Fibroblast of lung (primary cell): ENCODE results near the gene SERPIND1. TPM values are rescaled to one million over a fixed set of nuclear protein-coding genes. Genes with fewer than 3 reads are reported as not detected.
"Not testable (repeated sequence)": the region's sequence is repeated elsewhere in the genome, so short reads cannot be mapped to it uniquely, and the experiment has no call there.

Experiments
- DNase-seq, 2 donors: peaks; one replicate each; pipeline versions ENCODE4 v3.0.0 to v3.0.0-alpha.2; 2010; ENCODE audit warnings: low read depth in 2 of 2
- H2AFZ ChIP-seq: 2 replicates; pipeline ENCODE4 v1.5.1; 2012; ENCODE audit warnings: low read length, control low read depth, inconsistent platforms
- H3K27ac ChIP-seq: 2 replicates; pipeline ENCODE4 v1.5.1; 2011; ENCODE audit warnings: low read length, control low read depth; ENCODE audit not compliant: insufficient read depth
- H3K27me3 ChIP-seq: 2 replicates; pipeline ENCODE4 v1.5.1; 2011; ENCODE audit warnings: mild to moderate bottlenecking, low read length; ENCODE audit not compliant: control insufficient read depth, insufficient read depth
- H3K36me3 ChIP-seq: 2 replicates; pipeline ENCODE4 v1.5.1; 2011; ENCODE audit warnings: low read length; ENCODE audit not compliant: control insufficient read depth, insufficient read depth
- H3K4me1 ChIP-seq: 2 replicates; pipeline ENCODE4 v1.5.1; 2011; ENCODE audit warnings: low read length; ENCODE audit not compliant: control insufficient read depth, insufficient read depth; ENCODE audit errors: extremely low read depth
- H3K4me2 ChIP-seq: 2 replicates; pipeline ENCODE4 v1.5.1; 2011; ENCODE audit warnings: low read length, control low read depth; ENCODE audit not compliant: insufficient read depth; ENCODE audit errors: extremely low read depth
- H3K4me3 ChIP-seq, 4 experiments: fragments of 200-600 bp in 1 of 4; sonication (generic) in 1 of 4; replicated peaks in 1 of 4; 2 replicates each; pipeline ENCODE4 v1.5.1; 2011 to 2016; ENCODE audit warnings: low read length in 4 of 4, low read depth in 3 of 4, mild to moderate bottlenecking in 3 of 4, control low read depth in 2 of 4, inconsistent platforms in 1 of 4, mixed read lengths in 1 of 4; ENCODE audit not compliant: insufficient read depth in 1 of 4; ENCODE audit errors: control extremely low read depth in 1 of 4
- H3K79me2 ChIP-seq: 2 replicates; pipeline ENCODE4 v1.5.1; 2012; ENCODE audit warnings: mild to moderate bottlenecking, low read length, inconsistent platforms; ENCODE audit not compliant: control insufficient read depth, insufficient read depth
- H3K9ac ChIP-seq: 2 replicates; pipeline ENCODE4 v1.5.1; 2011; ENCODE audit warnings: mild to moderate bottlenecking, low read length, control low read depth; ENCODE audit not compliant: insufficient read depth
- H3K9me3 ChIP-seq: 2 replicates; pipeline ENCODE4 v1.5.1; 2012; ENCODE audit warnings: low read depth, low read length; ENCODE audit not compliant: control insufficient read depth, insufficient read depth
- H4K20me1 ChIP-seq: 2 replicates; pipeline ENCODE4 v1.5.1; 2011; ENCODE audit warnings: low read length; ENCODE audit not compliant: control insufficient read depth, insufficient read depth; ENCODE audit errors: extremely low read depth
- CTCF ChIP-seq, 2 donors: IDR thresholded peaks in 1 of 2; conservative IDR thresholded peaks in 1 of 2; 1 replicate in 1 of 2; 2 replicates in 1 of 2; pipeline ENCODE4 v1.5.1; 2011 to 2012; ENCODE audit warnings: low read length in 2 of 2, control low read depth in 1 of 2, inconsistent platforms in 1 of 2, low read depth in 1 of 2, mild to moderate bottlenecking in 1 of 2
- EZH2 ChIP-seq: IDR thresholded peaks from 2 replicates; pipeline ENCODE4 v1.5.1; 2012; ENCODE audit warnings: low read length, control low read depth, mild to moderate bottlenecking; ENCODE audit errors: missing control alignments
- polyA plus RNA-seq, 2 donors: library from polyadenylated mRNA; depleted of rRNA in 1 of 2; stranded (reverse) in 1 of 2; unstranded in 1 of 2; fragments of >200 nt; gene quantifications; 2 replicates each; pipeline ENCODE4 v1.2.1, GENCODE V29; 2011 to 2012; ENCODE audit warnings: missing spikeins in 1 of 2
- total RNA-seq: library from RNA; depleted of rRNA; stranded (reverse); fragments of >200 nt; gene quantifications from 2 replicates; pipeline ENCODE4 v1.2.1, GENCODE V29; 2014

Gene SERPIND1
- total and polyA plus RNA-seq, 2 donors (not counting 1 experiment from before 2014, with no cell fraction given): 0.03 TPM; not detected in 1

- DNase-seq: no peak
- no peaks in the 10 kb centered on the region for H4K20me1 ChIP-seq
- no peak overlapping the region for H3K27ac ChIP-seq
- H3K27me3 ChIP-seq: no peaks in the 10 kb centered on the region
- no peak overlapping the region for H2AFZ ChIP-seq
- H3K4me2 ChIP-seq: no peak overlapping the region
- H3K9ac ChIP-seq: no peak overlapping the region
- H3K4me1 ChIP-seq: no peaks in the 10 kb centered on the region
- H3K36me3 ChIP-seq: peaks cover 6% of the 10 kb centered on the region
- H3K4me3 ChIP-seq: no peak overlapping the region
- H3K79me2 ChIP-seq: no peaks in the 10 kb centered on the region
- no peaks in the 10 kb centered on the region for H3K9me3 ChIP-seq
- TF ChIP-seq EZH2: no peak
- TF ChIP-seq CTCF (conservative IDR thresholded peaks at IDR 0.05 in 1 of 2, IDR thresholded peaks at IDR 0.05 in 1 of 2; ENCODE audit: low read depth in 1 of 2, low read length in 2 of 2): no peak
Measured at GRCh38 chr22:20819471-20819870, 45.6 kb downstream of the SERPIND1 start.

- not testable (repeated sequence) for H3K9ac ChIP-seq, H2AFZ ChIP-seq, H3K4me3 ChIP-seq, H3K79me2 ChIP-seq, H3K27ac ChIP-seq, H3K36me3 ChIP-seq, H3K9me3 ChIP-seq, DNase-seq, H3K27me3 ChIP-seq, H3K4me2 ChIP-seq, H4K20me1 ChIP-seq, H3K4me1 ChIP-seq
Measured at GRCh38 chr22:20821717-20822239, 47.9 kb downstream of the SERPIND1 start.

GRCh38 chr22:20822240-20822639 is 48.3 kb downstream of the SERPIND1 start:
- H3K27ac ChIP-seq: no peak overlapping the region
- no peak overlapping the region for H3K4me2 ChIP-seq
- H2AFZ ChIP-seq: no peak overlapping the region
- H4K20me1 ChIP-seq: no peaks in the 10 kb centered on the region
- H3K4me3 ChIP-seq: no peak overlapping the region
- no peaks in the 10 kb centered on the region for H3K79me2 ChIP-seq
- no peak for DNase-seq
- no peaks in the 10 kb centered on the region for H3K9me3 ChIP-seq
- no peak overlapping the region for H3K9ac ChIP-seq
- no peaks in the 10 kb centered on the region for H3K27me3 ChIP-seq
- TF ChIP-seq EZH2 (no peak), CTCF (conservative IDR thresholded peaks at IDR 0.05 in 1 of 2, IDR thresholded peaks at IDR 0.05 in 1 of 2; ENCODE audit: low read depth in 1 of 2, low read length in 2 of 2) (no peak)
- H3K36me3 ChIP-seq: peaks cover 4% of the 10 kb centered on the region
- no peaks in the 10 kb centered on the region for H3K4me1 ChIP-seq
